Femur (tissue), 1 donor: ENCODE measurements around the gene OR9A2.

Experiments used
- DNase-seq: peaks from one replicate; pipeline ENCODE4 v3.0.0-alpha.2; 2017

Gene OR9A2, protein sequence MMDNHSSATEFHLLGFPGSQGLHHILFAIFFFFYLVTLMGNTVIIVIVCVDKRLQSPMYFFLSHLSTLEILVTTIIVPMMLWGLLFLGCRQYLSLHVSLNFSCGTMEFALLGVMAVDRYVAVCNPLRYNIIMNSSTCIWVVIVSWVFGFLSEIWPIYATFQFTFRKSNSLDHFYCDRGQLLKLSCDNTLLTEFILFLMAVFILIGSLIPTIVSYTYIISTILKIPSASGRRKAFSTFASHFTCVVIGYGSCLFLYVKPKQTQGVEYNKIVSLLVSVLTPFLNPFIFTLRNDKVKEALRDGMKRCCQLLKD

DNA sequence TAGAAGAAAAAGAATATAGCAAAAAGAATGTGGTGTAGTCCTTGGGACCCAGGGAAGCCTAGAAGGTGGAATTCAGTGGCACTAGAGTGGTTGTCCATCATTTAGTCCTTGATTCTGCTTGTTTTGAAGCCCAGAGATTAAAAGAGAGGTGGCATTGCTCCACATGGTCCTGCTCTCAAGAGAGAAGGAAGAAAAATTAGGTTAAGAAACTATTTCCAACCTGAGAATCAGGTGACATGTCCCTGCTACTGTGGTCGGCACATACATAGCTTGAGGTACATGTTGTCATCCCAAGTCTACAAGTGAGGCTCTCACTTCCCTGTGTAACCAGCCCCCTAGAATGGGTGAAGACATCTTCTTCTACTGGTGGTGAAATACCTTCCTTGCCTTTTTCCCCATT, at the start of gene OR9A2:
TSS of gene OR9A2 (minus strand) at position 101 of the 400 bp plus-strand sequence. CDS start at position 101, 0 bp downstream.
- no peak for DNase-seq

DNA sequence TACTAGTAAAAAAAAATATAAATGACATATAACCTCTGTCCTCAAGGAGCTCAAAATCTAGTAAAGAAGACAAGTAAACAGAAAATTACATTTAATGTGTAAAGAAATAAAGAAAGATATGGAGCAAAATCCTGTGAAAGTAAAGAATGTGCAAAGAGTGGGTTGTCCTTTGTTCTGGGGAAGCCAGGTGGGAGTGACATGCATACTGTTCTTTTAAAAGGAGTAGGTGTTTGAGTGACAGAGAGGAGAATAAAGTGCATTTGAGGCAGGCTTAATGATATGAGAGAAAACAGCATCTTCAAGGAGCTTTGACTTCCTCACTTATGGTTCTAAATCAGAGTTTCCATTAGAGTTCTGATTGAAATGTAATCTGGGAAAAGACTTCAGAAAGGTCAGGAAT, 47.2 kb upstream of the OR9A2 start:
- no peak for DNase-seq

GRCh38 chr7:143073556-143073955, 46.6 kb upstream of the OR9A2 start:
- DNase-seq = no peak

GRCh38 chr7:143069912-143070500, 43.1 kb upstream of the OR9A2 start:
- DNase-seq = no peak

GRCh38 chr7:143068446-143068845, 41.5 kb upstream of the OR9A2 start:
- no peak for DNase-seq

DNA sequence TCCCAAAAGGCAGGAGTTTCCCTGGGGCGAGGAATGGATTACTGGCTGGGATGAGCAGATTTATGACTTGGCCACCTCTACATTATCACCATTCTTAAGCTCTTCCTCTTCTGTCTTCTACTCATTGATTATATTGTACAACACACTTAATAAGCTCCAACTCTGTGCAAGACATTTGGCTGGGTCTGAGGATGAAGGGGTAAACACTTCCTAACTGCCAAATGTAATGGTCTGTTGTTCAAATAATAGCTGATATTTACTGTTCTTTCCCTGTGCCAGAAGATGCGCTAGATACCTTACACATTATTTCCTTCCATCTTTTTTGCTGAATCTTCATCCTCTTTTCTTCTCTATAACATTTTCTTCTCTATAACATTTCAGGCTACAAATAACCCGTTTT, 36.8 kb upstream of the OR9A2 start:
- DNase-seq = no peak

DNA sequence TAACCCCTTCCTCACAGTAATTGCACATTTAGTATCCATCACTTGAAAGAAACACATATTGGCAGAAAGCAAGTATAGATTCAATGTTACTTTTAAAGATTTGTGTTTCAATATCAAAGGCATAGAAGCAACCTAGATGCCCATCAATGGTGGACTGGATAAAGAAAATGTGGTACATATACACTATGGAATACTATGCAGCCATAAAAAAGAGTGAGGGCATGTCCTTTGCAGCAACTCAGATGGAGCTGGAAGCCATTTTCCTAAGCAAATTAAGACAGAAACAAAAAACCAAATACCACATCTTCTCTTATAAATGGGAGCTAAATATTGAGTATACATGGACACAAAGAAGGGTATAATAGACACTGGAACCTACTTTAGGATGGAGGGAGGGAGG, 28.8 kb upstream of the OR9A2 start:
- no peak for DNase-seq

- DNase-seq = no peak
Observed at GRCh38 chr7:143054621-143055020, 27.7 kb upstream of the OR9A2 start.

DNA sequence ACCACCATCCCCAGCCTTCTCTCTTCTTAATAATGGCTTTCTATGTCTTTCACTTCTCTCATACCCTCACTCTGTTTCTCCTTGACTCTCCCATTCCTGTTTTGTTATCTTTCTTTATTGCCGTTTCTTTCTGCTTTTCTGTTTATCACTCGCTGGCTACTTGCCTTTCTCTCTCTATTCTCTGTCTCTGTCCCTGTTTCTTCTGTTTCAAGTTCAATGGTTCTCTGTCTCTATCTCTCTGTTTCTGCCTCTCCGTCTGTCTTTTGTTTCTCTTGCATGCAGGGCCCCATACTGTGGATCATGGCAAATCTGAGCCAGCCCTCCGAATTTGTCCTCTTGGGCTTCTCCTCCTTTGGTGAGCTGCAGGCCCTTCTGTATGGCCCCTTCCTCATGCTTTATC, 25.1 kb upstream of the OR9A2 start, which contains the start of gene OR6V1:
TSS of gene OR6V1 (plus strand) at position 301 of the 400 bp plus-strand sequence. CDS start at position 301, 0 bp downstream.
- DNase-seq = no peak

GRCh38 chr7:143050931-143051330, 24.0 kb upstream of the OR9A2 start:
- no peak for DNase-seq

DNA sequence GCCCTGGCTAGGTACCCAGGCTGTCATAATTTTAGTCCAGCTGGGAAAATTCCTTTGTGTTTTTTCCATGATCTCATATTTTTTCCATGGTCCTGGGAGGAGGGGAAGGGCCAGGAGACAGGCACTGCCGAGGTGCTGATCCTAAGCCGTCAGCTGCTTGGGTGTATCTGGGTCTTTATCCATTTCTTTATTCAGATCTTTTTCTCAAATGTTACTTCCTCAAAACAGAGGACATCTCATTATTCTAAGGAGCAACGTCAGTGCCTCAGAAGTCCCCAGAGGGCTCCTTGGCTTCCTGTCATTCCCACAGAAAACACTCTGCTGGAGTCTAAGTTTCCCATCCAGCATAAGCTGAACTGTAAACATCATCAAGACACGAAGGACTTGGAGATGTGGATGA, 22.4 kb upstream of the OR9A2 start:
- peak; percentile 28 for DNase-seq

- DNase-seq = no peak
Observed at GRCh38 chr7:143048827-143049226, 21.9 kb upstream of the OR9A2 start.

DNA sequence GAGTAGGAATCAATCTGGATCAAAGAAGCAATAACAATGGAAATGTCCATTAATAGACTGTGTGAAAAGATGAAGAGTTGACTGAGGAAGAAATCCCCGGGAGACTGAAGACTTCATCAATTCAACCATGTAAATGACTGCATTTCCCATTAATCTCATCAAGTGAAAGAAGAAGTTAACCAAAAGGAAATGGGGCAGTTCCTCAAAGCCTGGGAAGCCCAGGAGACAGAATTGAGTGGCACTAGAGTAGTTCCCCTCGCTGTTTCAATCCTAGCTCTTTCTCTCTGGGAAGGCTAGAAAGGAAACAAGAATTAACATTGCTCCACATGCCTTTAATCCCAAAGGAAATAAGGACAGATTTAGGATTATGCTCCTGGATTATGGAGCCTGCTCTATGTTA, 20.4 kb upstream of the OR9A2 start:
- no peak for DNase-seq

- DNase-seq = no peak
Observed at GRCh38 chr7:143046426-143046851, 19.5 kb upstream of the OR9A2 start.

DNA sequence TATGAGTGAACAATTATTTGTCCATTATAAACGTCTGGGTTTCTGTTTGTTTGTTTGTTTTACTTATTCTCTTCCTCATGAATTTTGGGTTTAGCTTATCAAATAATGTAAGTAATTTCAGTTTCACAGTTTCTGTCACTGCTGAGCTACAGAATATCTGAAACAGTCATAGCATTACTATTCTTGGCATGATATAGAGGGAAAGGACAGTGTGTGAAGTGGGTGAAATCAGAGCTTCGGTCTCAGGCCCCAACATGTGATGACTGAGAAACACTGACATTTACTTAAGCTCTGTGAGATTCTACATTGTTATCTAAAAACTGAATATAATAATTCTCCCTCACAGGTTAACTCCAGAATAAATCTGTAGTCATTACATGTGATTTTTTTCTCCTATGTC, 16.5 kb upstream of the OR9A2 start:
- DNase-seq = no peak

DNA sequence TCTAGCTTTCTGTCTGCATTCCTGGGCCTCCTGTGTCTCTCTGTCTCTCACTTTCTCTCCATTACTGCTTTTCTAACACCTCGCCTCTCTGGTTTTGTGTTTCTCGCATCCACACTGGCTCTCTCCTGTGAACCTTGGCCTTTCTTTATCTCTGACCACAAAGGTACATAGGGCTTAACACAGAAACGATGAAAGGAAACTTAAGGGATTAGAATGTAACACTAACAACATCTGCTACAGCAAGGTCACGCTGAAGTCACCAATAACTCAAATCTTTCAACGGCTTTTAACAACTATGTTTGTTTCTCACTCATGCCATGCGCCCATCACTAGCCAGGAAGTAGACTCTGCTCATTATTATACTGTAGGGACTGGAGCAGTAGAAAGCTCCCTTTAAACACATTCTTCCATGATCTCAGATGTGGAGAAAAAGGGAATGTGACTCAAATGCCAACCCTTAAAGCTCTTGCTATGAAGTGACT, 15.9 kb upstream of the OR9A2 start:
- DNase-seq = no peak

DNA sequence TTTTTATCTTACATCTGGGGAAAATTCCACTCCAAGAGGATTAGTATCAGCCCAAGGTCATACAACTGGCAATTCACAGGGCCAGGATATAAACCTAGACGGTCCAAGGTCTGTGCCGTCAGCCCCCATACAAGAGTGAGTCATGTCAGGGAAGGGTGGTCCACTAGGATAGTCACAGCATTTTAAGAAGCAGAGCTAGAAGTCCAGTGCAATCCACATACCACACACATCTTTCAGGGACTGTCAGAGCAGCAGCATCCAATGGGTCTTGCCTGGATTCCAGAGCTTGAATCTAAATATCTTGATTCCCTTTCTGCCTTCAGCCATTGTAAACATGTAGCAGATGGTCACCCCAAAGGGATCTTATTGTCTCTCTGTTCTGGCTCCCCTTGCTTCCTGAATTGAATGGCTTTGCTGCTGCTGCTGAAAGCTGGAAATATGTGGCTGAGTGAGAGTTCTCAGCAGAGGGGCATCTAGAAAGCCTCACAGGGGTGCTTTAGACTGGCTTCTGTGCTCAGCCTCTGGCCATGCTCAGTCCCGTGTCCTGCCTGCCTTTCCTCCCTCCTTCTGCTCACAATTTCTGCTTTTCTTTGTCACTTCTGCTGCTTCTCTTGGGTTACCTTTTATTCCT, 15.3 kb upstream of the OR9A2 start:
- DNase-seq = no peak

DNA sequence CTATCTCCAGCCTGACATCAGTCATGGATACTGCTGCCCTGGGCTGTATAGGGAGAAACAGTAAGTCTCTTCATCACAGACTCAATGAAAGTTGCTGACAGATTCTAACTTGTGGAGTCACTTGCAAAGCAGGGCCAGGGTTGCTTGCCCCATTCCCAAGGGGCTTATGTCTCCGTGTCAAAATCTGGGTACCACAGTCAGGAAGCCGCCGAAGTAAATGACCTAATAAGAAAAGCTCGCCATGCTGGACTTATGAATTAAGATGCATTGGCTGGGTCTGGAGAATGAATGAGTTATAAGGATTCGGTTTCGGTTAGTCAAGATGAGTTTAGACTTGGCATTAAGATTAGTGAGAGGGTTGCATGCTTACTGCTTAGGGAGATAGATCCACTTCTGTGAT, 14.4 kb upstream of the OR9A2 start:
- no peak for DNase-seq

DNA sequence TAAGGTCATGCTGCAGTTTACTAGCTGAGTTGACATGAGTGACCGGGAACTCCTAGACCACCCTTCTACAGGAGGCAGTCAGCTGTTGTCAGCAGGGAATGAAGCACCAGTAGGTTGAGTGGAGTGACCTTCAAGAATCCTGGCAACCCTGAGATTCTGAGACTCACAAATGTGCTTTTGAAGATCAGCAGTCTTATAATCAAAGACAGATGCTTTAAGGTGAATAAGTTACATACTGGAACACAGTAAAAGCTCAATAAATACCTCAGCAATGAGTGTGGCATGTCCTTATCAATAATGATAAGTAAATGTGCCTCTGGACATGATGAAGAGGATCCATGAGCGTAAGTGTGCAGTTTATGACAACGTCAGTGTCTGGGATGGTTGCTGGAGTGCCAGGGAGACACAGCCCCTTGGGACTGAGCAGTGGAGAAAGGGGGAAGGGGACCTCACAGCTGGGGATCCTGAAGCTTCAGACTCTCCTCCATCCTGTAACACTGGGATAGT, 13.3 kb upstream of the OR9A2 start:
- no peak for DNase-seq

DNA sequence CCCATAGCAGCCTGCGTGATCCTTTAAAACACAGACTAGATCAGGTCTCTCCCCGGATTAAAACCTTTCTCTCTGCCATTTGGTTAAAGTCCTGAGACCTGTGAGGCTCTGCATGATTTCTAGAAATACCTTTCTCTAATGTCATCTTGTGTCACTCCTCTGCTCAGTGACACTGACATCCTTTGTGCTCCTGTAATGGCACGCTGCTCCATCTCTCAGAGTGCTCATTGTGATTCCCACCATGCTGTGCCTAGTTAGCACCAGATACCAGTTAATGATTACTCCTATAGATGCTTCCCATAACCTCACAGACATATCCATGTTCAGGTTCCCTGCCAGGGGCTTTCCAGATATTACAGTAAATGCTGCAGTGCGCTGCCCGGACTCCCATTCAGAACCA, 11.7 kb upstream of the OR9A2 start:
- no peak for DNase-seq

- no peak for DNase-seq
Observed at GRCh38 chr7:143027683-143028082, 751 bp upstream of the OR9A2 start.

GRCh38 chr7:143025371-143025770, 1.6 kb downstream of the OR9A2 start:
- DNase-seq = no peak

DNA sequence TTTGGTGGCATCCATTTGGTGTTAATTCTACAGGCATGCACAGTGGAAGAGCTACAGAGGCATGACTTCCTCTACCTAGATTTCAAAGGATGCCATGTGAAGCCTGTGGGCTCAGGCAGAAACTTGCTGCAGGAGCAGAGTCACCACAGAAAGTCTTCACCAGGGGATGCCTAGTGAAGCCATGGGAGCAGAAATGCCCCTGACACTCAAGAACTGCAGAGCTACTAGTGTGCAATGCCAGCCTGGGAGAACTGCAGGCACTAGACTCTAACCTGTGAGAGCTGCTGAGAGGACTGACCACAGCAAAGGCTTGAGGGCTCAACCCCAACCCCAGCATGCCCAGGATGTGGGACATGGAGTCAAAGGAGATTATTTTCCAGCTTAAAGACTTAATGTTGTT, 3.9 kb downstream of the OR9A2 start:
- no peak for DNase-seq

DNA sequence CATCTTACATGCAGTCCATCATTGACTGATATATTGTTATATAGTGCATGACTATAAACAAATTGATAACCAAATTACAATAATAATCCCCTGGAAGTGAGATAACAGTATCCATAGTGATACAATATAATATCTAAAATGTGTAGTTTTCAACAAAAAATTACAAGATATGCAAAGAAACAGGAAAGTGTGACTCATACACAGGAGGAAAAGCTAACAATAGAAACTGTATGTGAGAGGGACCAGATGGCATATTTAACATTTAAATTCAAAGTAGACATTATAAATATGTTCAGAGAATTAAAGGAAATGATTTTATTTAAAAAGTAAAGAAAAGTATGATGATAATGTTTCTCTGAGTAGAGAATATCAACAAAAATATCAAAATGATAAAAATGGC, 8.0 kb downstream of the OR9A2 start:
- DNase-seq = no peak
